Kasumi-1 (cell line): ENCODE results near the gene RERE.

Source experiments
- DNase-seq, 2 experiments: peaks; one replicate each; lab custom pipeline; 2025; lab: John Stamatoyannopoulos, UW

Gene RERE

DNA sequence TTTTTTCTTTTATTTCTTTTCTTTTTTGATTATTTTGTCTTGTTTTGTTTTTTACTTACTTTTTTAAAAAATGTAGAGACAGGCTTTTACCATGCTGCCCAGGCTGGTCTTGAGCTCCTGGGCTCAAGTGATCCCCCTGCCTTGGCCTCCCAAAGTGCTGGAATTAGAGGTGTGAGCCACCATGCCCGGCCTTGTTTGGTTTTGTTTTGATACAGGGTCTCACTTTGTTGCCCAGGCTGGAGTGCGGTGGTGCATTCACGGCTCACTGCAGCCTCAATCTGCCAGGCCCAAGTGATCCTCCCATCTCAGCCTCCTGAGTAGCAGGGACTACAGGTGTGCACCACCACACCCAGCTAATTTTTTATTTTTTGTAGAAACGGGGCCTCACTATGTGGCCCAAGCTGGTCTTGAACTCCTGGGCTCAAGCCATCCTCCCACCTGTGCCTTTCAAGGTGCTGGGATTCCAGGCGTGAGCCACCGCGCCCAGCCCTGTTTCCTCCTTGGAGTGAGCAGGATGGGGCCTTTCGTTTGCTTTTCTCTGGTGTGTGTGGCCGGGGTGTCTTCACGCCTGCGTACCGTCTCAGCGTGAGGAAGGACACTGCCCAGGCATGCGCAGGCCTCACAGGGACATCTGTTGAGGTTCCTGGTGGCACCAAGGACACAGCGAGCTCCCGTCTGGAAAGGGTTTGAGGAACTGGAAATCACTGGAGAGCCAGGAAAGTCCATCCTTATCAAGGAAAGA, 484.0 kb downstream of the RERE start:
- DNase-seq, result no peak

DNA sequence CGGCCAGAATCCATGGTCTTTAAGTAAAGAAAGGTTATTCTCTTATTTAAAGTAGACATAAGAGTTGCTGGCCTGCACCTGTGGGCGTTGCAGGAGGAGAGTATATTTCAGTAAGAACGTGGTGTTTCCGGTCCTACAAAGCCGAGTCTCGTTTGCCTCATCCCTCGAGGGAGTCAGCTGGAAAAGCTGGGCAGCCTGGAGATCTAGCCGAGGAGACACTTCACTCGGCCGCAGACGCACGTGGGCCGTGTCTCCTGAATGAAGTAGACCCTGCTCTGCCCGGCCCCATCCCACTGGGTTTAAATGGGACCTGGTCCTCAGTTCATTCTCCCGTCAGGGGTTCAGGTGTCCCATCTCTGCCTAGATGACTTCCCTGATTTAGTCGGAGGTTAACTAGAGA, 484.6 kb downstream of the RERE start:
- DNase-seq, result no peak

DNA sequence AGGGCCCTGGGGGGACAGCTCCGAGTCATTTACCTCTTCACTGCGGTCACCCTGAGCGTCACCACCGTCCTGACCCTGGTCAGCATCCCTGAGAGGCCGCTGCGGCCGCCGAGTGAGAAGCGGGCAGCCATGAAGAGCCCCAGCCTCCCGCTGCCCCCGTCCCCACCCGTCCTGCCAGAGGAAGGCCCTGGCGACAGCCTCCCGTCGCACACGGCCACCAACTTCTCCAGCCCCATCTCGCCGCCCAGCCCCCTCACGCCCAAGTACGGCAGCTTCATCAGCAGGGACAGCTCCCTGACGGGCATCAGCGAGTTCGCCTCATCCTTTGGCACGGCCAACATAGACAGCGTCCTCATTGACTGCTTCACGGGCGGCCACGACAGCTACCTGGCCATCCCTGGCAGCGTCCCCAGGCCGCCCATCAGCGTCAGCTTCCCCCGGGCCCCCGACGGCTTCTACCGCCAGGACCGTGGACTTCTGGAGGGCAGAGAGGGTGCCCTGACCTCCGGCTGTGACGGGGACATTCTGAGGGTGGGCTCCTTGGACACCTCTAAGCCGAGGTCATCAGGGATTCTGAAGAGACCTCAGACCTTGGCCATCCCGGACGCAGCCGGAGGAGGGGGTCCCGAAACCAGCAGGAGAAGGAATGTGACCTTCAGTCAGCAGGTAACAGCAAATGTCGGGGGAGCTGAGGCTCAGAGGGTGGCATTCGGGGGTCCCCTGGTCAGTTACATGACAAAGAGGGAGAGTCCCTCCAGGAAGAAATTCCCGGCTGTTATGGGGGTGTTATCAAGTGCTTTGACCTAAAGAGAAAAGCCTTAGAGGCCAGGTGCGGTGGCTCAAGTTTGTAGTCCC, 486.9 kb downstream of the RERE start:
- no peak for DNase-seq

DNA sequence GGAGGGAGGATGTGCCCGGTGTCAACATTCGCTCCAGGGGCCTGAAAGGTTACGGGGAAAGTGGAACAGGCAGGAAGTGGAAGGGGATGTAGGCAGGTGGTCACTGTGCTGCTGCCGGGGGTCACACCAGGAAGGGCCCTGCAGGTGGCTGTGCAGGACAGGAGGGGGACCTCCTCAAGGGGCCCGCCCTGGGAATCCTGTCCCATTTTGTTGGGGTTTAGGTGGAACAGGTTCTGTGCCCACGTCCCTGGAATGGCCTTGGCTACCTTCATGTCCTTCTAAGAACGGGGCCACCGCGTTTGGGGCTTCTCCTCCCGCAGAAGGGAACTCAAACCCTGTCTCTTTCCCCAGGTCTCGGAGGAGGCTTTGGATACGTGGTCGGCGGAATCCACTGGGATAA, 487.6 kb downstream of the RERE start:
- no peak for DNase-seq

DNA sequence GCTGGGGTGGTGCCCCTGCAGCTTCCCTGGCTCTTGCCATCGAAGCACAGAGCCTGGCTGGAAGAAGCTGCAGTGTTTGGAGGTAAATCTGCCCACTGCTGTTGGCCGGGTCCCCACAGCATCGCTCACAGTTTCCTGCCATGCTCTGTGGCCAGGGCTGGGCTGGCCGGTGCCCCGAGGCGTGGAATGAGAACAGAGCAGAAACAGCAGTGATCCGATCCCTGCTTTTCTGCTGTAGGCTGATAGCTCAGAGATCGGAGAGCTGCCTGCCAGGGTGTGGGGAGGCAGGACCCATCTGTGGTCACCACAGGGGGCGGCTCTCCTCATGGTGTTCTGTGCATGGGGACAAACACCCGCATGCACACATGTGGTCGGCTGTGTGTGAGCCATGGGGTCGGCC, 488.0 kb downstream of the RERE start:
- DNase-seq, result no peak

DNA sequence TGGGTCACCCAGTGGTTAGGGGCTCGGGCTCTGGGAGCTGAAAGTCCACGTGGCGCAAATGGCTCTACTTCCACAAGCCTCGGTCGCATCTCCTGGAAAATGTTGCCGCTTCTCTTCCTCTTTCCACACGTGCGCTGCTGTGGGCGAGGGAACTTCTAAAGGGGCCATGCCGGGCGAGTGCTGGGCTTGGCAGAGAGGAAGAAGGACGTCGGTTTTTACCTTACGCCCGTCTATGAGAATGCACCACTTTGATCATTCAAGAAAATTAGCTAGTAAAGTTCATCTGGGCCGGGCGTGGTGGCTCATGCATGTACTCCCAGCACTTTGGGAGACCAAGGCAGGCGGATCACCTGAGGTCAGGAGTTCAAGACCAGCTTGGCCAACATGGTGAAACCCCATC, 489.2 kb downstream of the RERE start:
- no peak for DNase-seq

DNA sequence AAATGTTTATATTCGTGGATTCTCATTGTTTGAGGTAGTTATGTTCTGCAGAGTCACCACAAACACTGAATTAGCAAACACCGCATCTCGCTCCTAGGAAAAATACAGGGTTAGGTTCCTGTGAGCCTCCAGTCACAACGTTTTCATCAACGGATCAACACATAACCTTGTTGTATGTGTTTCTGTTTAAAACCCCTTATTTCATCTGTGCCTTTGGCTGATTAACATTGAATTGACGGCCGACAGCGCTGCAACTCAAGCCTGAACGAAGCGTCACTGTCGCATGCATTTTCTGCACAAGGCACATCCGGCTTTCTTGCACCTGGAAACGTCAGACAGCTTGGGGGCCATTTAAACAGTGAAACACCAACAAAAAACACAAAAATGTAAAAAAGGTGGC, 491.2 kb downstream of the RERE start:
- DNase-seq, result no peak

DNA sequence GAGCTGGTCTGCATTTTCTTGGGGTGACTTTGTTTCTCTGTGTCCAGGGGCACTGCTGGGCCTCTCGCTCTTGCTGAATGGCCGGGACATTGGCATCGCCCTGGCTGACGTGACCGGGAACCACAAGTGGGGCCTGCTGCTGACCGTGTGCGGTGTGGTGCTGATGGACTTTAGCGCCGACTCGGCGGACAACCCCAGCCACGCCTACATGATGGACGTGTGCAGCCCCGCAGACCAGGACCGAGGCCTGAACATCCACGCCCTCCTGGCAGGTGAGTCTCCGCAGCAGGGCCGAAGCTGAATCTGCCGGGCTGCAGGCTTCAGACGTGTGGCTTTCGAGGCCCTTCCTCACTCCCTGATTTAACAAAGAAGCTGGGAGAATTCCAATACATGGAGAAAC, 491.7 kb downstream of the RERE start:
- DNase-seq, result no peak

DNA sequence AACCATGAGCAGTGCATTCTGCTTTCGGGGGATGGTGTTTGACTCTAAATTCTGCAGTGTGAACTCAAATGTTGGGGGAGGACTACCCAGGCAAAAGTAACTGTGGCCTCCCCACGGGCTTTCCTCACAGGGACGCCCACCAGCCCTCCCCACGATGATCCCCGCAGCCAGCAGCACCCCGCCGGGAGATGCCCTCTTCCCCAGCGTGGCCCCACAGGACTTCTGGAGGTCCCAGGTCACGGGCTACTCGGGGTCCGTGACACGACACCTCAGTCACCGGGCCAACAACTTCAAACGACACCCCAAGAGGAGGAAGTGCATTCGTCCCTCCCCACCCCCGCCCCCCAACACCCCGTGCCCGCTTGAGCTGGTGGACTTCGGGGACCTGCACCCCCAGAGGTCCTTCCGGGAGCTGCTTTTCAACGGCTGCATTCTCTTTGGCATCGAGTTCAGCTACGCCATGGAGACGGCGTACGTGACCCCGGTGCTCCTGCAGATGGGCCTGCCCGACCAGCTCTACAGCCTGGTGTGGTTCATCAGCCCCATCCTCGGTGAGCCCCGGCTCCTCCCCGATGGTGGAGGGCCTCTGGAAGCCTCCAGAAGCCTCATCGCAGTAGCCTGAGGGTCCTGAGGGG, 493.1 kb downstream of the RERE start:
- no peak for DNase-seq

DNA sequence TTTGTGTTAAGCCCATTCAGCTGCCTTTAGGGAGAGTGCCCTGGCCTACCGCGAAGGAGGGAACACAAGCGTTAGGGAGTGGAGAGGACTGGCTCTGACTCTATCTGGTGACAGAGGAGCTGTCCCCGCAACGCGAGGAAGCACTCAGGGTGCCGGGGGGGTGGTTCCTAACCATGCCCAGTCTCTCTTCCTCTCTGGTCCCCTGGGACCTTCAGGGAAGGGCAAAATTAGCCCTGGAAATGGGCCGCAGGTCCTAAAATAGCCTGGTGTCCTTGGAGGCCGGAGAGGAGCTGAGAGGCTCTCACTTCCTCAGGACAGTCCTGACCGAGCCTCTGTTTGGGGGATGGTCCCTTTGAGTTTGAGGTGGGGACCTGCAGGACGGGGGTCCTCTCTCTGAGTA, 493.7 kb downstream of the RERE start:
- no peak for DNase-seq

DNA sequence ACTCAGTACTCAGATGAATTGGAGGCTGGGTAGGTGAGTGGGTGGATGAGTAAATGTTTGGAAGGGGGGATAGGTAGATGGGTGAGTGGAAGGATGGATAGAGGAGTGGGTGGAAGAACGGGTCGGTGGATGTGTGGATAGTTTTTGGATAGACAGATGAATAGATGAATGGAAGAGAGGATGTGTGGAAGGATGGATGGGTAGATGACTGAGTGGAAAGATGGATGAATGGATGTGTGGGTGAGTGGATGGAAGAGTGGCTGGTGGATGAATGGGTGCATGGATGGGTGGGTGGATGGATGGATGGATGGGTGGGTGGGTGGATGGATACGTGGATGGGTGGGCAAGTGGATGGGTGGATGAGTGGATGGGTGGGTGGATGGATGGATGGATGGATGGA, 495.8 kb downstream of the RERE start:
- no peak for DNase-seq

DNA sequence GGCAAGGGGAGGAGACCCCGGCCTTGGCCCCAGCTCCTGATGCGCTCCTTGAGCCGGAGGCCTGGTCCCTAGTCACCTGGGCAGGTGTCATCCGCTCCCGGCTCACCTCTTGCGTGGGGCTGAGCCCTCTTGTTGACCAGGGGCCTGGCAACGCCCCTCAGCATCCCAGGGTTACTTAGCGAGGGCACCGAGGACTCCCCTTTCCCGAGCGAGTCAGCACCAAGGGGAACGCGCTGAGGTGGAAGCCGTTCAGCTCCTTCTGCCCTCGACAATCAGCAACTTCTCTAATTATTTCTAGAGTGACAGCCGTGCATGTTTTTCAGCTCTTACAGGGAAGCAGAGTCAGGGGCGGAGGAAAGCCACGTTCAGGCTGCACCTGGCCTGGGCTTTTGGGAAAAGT, 499.0 kb downstream of the RERE start:
- DNase-seq, result no peak

DNA sequence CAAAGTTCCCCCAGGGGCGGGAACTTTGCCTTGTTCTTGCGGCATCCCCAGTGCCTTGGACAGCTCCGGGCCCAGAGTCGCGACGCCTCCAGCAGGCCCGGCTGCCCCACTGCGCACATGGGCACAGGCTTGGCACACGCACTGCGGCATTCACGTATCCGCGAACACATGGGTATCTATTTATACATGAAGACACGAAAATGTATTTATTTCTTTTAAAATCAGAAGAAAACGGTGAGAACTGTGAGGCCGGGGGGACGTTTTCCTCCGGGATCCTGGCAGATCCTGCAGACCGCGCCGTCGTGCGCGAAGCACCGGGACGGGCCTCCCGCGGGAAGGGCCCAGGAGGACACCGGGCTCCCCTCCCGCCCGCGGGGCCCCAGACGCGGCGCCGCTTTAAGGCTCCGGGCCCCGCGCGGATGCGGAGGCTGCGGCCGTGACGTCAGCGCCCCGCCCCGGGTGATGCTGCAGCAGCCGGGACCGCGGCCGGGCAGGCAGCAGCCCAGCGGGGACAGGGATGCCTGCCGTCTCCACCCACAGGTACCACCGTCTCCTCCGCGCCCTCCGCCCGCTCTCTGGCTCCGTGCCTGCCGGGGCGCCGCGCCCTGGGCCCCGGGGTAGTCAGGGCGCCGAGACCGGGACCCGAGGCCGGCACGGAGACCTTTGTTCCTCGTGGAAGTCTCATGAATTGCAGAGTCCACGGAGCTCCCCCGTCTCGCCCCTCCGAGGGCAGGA, 499.6 kb downstream of the RERE start, which contains the start of gene SLC45A1:
SLC45A1 (plus strand) TSS at position 468 of the 735 bp plus-strand sequence. CDS start 6,216 bp downstream, outside the sequence.
- DNase-seq, result no peak

DNA sequence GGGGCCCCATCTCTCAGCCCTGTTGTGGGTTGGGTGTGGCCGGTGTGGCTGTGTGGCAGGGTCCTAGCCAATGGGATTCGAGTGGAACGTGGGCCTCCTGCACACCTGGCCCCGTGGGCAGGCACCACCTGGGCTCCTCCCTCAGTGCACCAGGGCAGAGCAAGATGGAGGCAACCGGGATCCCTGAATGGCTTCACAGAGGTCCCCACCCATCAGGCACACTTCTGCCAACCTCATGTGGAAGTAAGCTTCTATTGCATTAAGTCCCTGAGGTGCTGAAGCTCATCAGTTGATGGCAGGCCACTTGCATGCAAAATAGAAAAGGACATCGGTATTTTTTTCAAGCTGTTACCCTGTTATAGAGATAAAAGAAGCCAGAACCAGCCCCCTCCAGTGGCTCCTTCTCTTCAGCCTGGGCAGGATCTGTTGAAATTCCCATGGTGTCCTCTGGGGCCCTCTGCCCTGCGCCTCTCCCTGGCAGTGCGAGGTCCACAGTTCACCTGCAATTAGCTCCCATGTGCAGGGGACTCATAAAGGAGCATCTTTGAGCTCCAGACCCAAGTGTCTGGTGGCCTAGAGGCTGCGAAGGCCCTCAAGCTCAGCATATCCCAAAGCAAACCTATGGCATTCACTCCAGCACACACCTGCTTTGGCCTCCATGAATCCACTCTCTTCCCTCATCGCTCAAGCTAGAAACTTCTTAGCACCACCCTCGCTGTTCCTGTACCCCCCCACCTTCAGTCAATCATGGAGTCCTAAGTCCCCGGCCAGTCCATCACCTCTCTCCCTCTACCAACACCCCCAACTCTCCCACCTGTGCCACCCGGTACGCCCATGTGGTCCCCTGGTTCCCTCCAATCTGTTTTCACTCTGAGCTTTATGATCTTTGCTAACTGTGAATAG, 501.6 kb downstream of the RERE start:
- DNase-seq, result no peak

DNA sequence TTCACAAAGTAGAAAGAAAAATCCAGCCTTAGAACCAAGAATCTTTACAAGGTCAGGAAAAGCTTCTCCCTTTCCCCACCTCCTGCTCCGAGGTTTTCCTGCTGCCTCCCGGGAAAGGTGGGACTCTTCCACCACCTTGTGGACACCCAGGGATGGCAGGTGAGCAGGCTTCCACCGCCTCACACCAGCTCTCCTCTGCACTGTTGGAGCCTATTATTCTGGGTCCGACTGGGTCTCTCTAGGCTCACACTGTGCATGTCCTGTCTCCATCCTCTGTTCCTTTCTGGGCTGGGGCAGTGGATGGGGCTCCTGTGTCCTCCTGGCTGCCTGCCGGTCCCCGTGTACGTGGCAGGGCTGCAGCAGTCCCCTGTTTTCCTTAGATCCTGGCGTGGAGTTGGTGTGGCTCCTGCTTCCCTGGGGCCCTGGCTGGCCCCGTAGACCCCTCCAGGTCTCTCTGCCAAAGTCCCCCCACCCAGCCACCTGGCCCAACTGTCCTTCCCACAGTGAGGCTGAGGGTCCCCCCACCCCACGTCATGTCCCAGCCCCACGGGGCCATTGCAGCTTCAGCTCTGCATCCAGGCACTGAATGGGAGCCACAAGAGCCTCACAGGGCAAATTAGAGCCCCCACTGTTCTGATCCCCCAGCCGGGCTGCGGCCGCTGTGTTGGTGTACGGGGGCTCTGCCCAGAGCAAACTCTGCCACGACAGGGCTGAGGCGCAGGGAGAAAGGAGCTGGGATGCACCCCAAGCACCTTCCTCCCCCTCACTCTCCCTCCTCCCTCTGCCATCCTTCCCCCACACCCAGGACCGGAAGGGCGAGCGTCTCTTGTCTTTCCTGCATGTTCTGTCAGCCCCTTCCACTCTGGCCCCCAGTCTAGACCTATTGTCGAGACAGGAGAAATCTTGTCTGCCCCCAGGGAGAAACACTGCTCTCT, 502.8 kb downstream of the RERE start:
- DNase-seq, result peak; percentile 18 to 28

DNA sequence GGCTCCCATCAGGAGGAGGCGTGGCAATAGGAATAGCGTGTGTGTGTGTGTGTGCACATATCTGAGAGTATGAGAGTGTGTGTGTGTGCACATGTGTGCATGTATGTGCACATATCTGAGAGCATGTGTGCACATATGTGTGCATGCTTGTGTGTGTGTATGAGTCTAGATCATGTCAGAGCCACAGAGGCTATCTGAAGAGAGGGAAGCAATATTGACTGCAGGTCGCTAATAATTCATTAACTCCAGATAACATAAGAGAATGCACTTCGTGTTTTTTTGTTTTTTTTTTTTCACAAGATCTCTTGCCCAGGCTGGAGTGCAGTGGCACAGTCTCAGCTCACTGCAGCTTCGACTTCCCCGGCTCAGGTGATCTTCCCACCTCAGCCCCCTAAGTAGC, 504.2 kb downstream of the RERE start:
- no peak for DNase-seq

DNA sequence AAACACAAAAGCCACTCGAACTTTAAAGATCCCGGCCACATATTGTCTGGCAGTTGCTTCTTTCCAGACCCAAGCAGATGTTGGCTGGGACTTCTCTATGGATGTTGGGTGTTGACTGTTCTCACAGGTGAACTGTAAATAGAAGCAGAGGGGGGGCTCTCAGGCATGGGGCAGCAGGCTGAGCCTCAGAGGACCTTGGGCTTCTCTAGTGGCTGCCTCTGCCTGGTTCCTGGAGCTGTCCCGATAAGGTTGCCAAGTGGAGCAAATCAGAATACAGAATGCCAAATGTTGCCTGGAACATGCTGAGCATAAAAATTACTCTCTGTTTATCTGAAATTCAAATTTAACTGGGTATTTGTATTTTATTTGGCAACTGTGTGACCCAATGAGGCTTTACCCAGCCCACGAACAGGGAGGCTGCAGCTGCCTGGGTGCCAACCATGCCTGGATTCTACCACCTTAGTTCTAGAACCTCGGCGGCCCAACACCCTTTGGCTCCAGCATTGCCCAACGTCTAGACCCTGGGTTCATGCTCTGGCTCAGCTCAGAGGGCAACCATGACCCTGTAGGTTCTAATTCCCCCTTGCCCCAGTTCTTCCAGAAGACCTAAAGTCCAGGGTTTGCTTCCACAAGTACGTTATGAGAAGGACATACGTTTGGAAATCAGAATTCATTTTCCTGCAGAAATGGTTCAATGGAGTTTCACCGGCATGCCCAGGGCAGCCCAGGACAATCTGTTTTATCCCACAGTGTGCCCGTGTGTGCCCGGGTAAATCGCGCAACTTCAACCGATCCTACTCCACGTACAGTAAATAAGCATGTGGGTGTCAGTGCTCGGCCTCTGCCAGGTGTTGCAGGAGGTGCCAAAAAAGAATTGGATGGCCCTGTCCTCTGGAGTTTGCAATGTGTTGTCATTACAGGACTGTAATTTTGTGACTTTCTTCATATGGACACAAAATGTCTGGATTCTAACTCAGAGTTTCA, 504.9 kb downstream of the RERE start:
- no peak for DNase-seq

DNA sequence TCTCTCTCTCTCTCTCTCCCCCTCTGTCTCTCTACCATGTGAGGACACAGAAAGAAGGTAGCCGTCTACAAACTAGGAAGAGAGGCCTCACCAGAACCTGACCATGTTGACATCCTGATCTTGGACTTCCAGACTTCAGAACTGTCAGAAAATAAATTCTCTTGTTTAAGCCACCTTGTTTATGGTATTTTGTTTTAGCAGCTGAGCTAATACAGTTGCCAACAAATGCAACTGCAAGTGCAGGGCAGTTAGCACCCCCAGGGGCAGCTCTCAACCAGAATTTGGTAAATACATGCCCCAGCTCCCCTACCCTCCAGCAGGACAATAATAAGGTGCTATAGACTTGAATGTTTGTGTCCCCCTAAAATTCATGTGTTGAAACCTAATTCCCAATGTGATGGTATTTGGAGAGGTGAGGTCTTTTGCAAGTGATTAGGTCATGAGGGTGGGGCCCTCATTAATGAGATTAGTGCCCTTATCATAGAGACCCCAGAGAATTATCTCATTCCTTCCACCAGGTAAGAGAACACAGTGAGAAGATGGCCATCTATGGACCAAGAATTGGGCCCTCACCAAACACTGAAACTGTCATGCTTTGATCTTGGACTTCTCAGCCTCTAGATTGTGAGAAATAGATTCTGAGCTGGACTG, 506.2 kb downstream of the RERE start:
- no peak for DNase-seq
